GM12878 (cell line): ENCODE data around the gene MAPK1. TPM values are rescaled to one million over a fixed set of nuclear protein-coding genes. Genes with fewer than 3 reads are reported as not detected.

Experiments
- ATAC-seq: fragments of 200-7000 bp; cut with Tn5 transposase; 3 replicates; pipeline ENCODE4 v1.9.1; 2020; ENCODE audit warnings: mild to moderate bottlenecking, moderate library complexity
- BruUV-seq: library from RNA; stranded (reverse); fragments of 400-500 nt; replicated peaks from 2 replicates; lab custom pipeline; 2021; lab: Mats Ljungman, UMichigan
- CTCF ChIA-PET: fragments of 300-600 bp; sonication (Branson Sonifier 250); formaldehyde crosslinking; extraction: SDS; loops from one replicate; lab custom pipeline; 2021; ENCODE audit warnings: inconsistent platforms; lab: Yijun Ruan, JAX
- POLR2A ChIA-PET: fragments of 350-600 bp; formaldehyde crosslinking; extraction: SDS; loops from one replicate; lab custom pipeline; 2021; ENCODE audit warnings: inconsistent platforms; lab: Charles Lee
- RAD21 ChIA-PET: fragments of 300-600 bp; sonication (Branson Sonifier 250); formaldehyde crosslinking; loops from one replicate; lab custom pipeline; 2023; ENCODE audit warnings: antibody characterized with exemption; ENCODE audit not compliant: unreplicated experiment; lab: Charles Lee
- SMC1A ChIA-PET: fragments of 300-600 bp; sonication (Branson Sonifier 250); formaldehyde crosslinking; loops from one replicate; lab custom pipeline; 2023; ENCODE audit not compliant: unreplicated experiment, uncharacterized antibody; lab: Charles Lee
- DNase-seq: peaks from one replicate; pipeline ENCODE4 v3.0.0-alpha.2; 2011; ENCODE audit warnings: low read depth, low spot score
- FAIRE-seq: peaks from 3 replicates; lab custom pipeline; 2011; peaks lifted over from hg19 to GRCh38; lab: Jason Lieb, UNC
- H2AFZ ChIP-seq: 2 replicates; pipeline ENCODE4 v1.6.0; 2011; ENCODE audit warnings: low read depth, low read length, control low read depth; ENCODE audit not compliant: control insufficient read depth
- H3K27ac ChIP-seq: 2 replicates; pipeline ENCODE4 v1.5.1; 2011; ENCODE audit warnings: control low read depth; ENCODE audit not compliant: control insufficient read depth, insufficient read depth
- H3K27me3 ChIP-seq, 2 experiments: replicated peaks in 1 of 2; 2 replicates each; pipeline versions ENCODE4 v1.6.0 to v1.6.1; 2011; ENCODE audit warnings: low read length in 1 of 2; ENCODE audit not compliant: control insufficient read depth in 2 of 2, insufficient read depth in 2 of 2
- H3K36me3 ChIP-seq, 2 experiments: 2 replicates each; pipeline ENCODE4 v1.5.1; 2011; ENCODE audit warnings: low read length in 1 of 2; ENCODE audit not compliant: control insufficient read depth in 2 of 2, insufficient read depth in 2 of 2
- H3K4me1 ChIP-seq: 2 replicates; pipeline ENCODE4 v1.6.1; 2011; ENCODE audit warnings: mild to moderate bottlenecking, low read length, moderate library complexity, mixed read lengths; ENCODE audit not compliant: control insufficient read depth, insufficient read depth
- H3K4me2 ChIP-seq: 2 replicates; pipeline ENCODE4 v1.6.0; 2011; ENCODE audit warnings: control low read depth; ENCODE audit not compliant: control insufficient read depth, insufficient read depth
- H3K4me3 ChIP-seq: fragments of 200-600 bp; sonication (generic); 2 replicates; pipeline ENCODE4 v1.5.1; 2016
- H3K79me2 ChIP-seq: 2 replicates; pipeline ENCODE4 v1.6.0; 2011; ENCODE audit warnings: low read length; ENCODE audit not compliant: control insufficient read depth, insufficient read depth
- H3K9ac ChIP-seq: 2 replicates; pipeline ENCODE4 v1.8.0; 2011; ENCODE audit warnings: low read length, control low read depth, mixed read lengths; ENCODE audit not compliant: control insufficient read depth, insufficient read depth
- H3K9me3 ChIP-seq: replicated peaks from 3 replicates; pipeline ENCODE4 v1.5.1; 2011; ENCODE audit warnings: mild to moderate bottlenecking, low read length; ENCODE audit not compliant: control insufficient read depth, insufficient read depth
- H4K20me1 ChIP-seq: 2 replicates; pipeline ENCODE4 v1.6.0; 2011; ENCODE audit not compliant: control insufficient read depth, insufficient read depth
- CHD4 ChIP-seq: fragments of 200-600 bp; sonication (generic); IDR thresholded peaks from 2 replicates; pipeline ENCODE4 v1.6.1; 2016; ENCODE audit warnings: mild to moderate bottlenecking
- RAD51 ChIP-seq: fragments of 450-650 bp; IDR thresholded peaks from 2 replicates; pipeline ENCODE4 v1.6.1; 2016; ENCODE audit warnings: moderate library complexity, mild to moderate bottlenecking, inconsistent platforms
- RBBP5 ChIP-seq: fragments of 200-600 bp; sonication (generic); conservative IDR thresholded peaks from 2 replicates; pipeline ENCODE4 v1.6.1; 2016
- SREBF2 ChIP-seq: IDR thresholded peaks from 2 replicates; pipeline ENCODE4 v1.6.1; 2012; ENCODE audit warnings: mild to moderate bottlenecking, low read length
- TAF1 ChIP-seq: IDR thresholded peaks from 2 replicates; pipeline ENCODE4 v1.6.1; 2011; ENCODE audit warnings: mild to moderate bottlenecking, low read depth, low read length, borderline replicate concordance
- YY1 ChIP-seq: IDR thresholded peaks from 2 replicates; pipeline ENCODE4 v1.6.1; 2011; ENCODE audit warnings: low read depth, mild to moderate bottlenecking, low read length
- ZBED1 ChIP-seq: IDR thresholded peaks from 2 replicates; pipeline ENCODE4 v1.6.1; 2016; ENCODE audit warnings: borderline replicate concordance
- WGBS: methylation state at CpG from one replicate; pipeline ENCODE4 v1.1.6; 2016; ENCODE audit warnings: low lambda C conversion rate; ENCODE audit not compliant: insufficient replicate concordance, insufficient coverage; ENCODE audit errors: missing lambda C conversion rate; 5-methylcytosine and 5-hydroxymethylcytosine counted together
- in situ Hi-C: fragments of 300-500 bp; cut with MboI; formaldehyde crosslinking; loops from 9 replicates; pipeline ENCODE4 v1.14.3; 2018; ENCODE audit warnings: mixed read lengths
- intact Hi-C: fragments of 100-400 bp; cut with micrococcal nuclease; formaldehyde crosslinking; loops from one replicate; pipeline ENCODE4 v1.14.2; 2022; ENCODE audit not compliant: unreplicated experiment
- polyA plus RNA-seq, 11 experiments: library from polyadenylated mRNA; depleted of rRNA in 4 of 11; unstranded in 6 of 11; stranded (reverse) in 5 of 11; fragments of >200 nt; fragmentation: Nextera tagmentation in 4 of 11; fragmentation: Illumina TruSeq in 1 of 11; extraction: Ambion mirVana in 4 of 11; extraction: Trizol in 1 of 11; gene quantifications; 1 replicate in 1 of 11; 2 replicates in 10 of 11; pipeline versions ENCODE4 v1.2.1 to v1.2.3, GENCODE V29; 2011 to 2016; ENCODE audit warnings: inconsistent platforms in 2 of 11, missing spikeins in 2 of 11, low read depth in 1 of 11
- total RNA-seq, 4 experiments: library from RNA; depleted of rRNA in 3 of 4; stranded (reverse); fragments of >200 nt in 3 of 4; fragmentation: Illumina TruSeq in 1 of 4; extraction: Trizol in 1 of 4; gene quantifications; 2 replicates each; pipeline versions ENCODE4 v1.2.1 to v1.2.3, GENCODE V29; 2013 to 2021
- TF ChIP-seq, protein P1 (sequence below): fragments of 450-650 bp; IDR thresholded peaks from 2 replicates; pipeline ENCODE4 v1.6.1; 2014; ENCODE audit warnings: mild to moderate bottlenecking
- TF ChIP-seq, protein P2 (sequence below): fragments of 450-650 bp; formaldehyde crosslinking; IDR thresholded peaks from 2 replicates; pipeline ENCODE4 v1.4.0; 2020; ENCODE audit warnings: mild to moderate bottlenecking, moderate library complexity
- TF ChIP-seq, protein P3 (sequence below): fragments of 450-650 bp; IDR thresholded peaks from 2 replicates; pipeline ENCODE4 v1.6.1; 2017; ENCODE audit warnings: low read depth, mild to moderate bottlenecking, moderate library complexity

Gene MAPK1
- total and polyA plus RNA-seq, 10 of the 15 experiments (the other 5 are each of a cell fraction or from before 2014, with no cell fraction given), result 7.0 to 123 (median 58.4) TPM

DNA sequence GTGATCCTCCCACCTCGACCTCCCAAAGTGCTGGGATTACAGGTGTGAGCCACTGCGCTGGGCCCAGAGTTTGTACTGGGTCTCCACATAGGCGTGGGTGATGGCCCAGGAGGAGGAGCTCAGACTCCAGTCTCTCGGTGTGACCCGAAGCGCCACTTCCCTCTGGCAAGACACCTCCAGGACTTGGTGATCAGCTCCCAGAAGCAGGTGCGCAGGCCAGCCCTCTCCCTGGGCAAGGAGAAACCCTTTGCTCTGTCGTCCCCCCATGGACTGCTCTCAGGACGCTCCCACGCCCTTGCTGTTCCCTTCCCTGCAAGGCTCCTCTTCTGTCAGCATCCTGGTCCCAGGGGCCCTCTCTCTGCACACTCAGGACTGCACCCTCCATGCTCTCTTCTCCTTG lies 126.4 kb downstream of the MAPK1 start:
- ChIA-PET RAD21 (no interaction called here), SMC1A (interaction anchor here (0.7 kb wide), 1 partner anchor 153 kb away, joined by 3 read pairs; no protein-coding TSS in a partner anchor), POLR2A (interaction anchor here (1.3 kb wide), 1 partner anchor 20 kb away, joined by 4 read pairs; no protein-coding TSS in a partner anchor), CTCF (interaction anchor here (0.6 kb wide), 1 partner anchor 9 kb away, joined by 3 read pairs; no protein-coding TSS in a partner anchor)
- 69% methylated on average over 9 of the region's 10 CpGs for WGBS
- no peak for FAIRE-seq
- Histone ChIP-seq H3K27ac (no peak overlapping the region), H3K27me3 (no peaks in the 10 kb centered on the region), H3K4me3 (no peak overlapping the region), H3K9ac (no peak overlapping the region), H3K4me1 (no peaks in the 10 kb centered on the region), H4K20me1 (no peaks in the 10 kb centered on the region), H3K4me2 (no peak overlapping the region), H3K79me2 (no peaks in the 10 kb centered on the region), H2AFZ (no peak overlapping the region), H3K36me3 (no peaks in the 10 kb centered on the region), H3K9me3 (no peaks in the 10 kb centered on the region)
- in situ Hi-C loops, result no loop called here
- no peak for ATAC-seq
- TF ChIP-seq ZBED1 (no peak), TAF1 (no peak), CHD4 (no peak), RBBP5 (no peak), RAD51 (no peak), SREBF2 (no peak), YY1 (no peak)
- TF ChIP-seq, protein P1, sequence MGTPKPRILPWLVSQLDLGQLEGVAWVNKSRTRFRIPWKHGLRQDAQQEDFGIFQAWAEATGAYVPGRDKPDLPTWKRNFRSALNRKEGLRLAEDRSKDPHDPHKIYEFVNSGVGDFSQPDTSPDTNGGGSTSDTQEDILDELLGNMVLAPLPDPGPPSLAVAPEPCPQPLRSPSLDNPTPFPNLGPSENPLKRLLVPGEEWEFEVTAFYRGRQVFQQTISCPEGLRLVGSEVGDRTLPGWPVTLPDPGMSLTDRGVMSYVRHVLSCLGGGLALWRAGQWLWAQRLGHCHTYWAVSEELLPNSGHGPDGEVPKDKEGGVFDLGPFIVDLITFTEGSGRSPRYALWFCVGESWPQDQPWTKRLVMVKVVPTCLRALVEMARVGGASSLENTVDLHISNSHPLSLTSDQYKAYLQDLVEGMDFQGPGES, result no peak
- TF ChIP-seq, protein P2, sequence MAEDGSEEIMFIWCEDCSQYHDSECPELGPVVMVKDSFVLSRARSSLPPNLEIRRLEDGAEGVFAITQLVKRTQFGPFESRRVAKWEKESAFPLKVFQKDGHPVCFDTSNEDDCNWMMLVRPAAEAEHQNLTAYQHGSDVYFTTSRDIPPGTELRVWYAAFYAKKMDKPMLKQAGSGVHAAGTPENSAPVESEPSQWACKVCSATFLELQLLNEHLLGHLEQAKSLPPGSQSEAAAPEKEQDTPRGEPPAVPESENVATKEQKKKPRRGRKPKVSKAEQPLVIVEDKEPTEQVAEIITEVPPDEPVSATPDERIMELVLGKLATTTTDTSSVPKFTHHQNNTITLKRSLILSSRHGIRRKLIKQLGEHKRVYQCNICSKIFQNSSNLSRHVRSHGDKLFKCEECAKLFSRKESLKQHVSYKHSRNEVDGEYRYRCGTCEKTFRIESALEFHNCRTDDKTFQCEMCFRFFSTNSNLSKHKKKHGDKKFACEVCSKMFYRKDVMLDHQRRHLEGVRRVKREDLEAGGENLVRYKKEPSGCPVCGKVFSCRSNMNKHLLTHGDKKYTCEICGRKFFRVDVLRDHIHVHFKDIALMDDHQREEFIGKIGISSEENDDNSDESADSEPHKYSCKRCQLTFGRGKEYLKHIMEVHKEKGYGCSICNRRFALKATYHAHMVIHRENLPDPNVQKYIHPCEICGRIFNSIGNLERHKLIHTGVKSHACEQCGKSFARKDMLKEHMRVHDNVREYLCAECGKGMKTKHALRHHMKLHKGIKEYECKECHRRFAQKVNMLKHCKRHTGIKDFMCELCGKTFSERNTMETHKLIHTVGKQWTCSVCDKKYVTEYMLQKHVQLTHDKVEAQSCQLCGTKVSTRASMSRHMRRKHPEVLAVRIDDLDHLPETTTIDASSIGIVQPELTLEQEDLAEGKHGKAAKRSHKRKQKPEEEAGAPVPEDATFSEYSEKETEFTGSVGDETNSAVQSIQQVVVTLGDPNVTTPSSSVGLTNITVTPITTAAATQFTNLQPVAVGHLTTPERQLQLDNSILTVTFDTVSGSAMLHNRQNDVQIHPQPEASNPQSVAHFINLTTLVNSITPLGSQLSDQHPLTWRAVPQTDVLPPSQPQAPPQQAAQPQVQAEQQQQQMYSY, result no peak
- TF ChIP-seq, protein P3, sequence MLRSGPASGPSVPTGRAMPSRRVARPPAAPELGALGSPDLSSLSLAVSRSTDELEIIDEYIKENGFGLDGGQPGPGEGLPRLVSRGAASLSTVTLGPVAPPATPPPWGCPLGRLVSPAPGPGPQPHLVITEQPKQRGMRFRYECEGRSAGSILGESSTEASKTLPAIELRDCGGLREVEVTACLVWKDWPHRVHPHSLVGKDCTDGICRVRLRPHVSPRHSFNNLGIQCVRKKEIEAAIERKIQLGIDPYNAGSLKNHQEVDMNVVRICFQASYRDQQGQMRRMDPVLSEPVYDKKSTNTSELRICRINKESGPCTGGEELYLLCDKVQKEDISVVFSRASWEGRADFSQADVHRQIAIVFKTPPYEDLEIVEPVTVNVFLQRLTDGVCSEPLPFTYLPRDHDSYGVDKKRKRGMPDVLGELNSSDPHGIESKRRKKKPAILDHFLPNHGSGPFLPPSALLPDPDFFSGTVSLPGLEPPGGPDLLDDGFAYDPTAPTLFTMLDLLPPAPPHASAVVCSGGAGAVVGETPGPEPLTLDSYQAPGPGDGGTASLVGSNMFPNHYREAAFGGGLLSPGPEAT, result no peak
- no TSS peak for BruUV-seq
- intact Hi-C loops, result no loop called here
- DNase-seq, result no peak
